ENCODE results near the gene TBC1D22B. TPM values are rescaled to one million over a fixed set of nuclear protein-coding genes. Genes with fewer than 3 reads are reported as not detected.

TBC1D22B gene
- total RNA-seq, 1 experiment from 2014 or later = 11.8 TPM

GRCh38 chr6:37353761-37354525, 96.4 kb downstream of the TBC1D22B start, which contains the start of gene RNF8:
Gene RNF8, plus strand, starts transcription at chr6:37353983. Its CDS starts 182 bp downstream, at chr6:37354165.
- Mint-ChIP-seq H3K27me3 (ENCODE audit: insufficient read depth, unreplicated experiment) (no peaks in the 10 kb centered on the region), H3K4me1 (ENCODE audit: low read depth, unreplicated experiment) (peaks cover 16% of the 10 kb centered on the region), H3K4me3 (ENCODE audit: unreplicated experiment) (peak within 1 kb of the TSS; percentile 84), H3K9me3 (ENCODE audit: unreplicated experiment) (no peaks in the 10 kb centered on the region), H3K36me3 (ENCODE audit: insufficient read depth, unreplicated experiment) (peaks cover 11% of the 10 kb centered on the region), H3K27ac (ENCODE audit: unreplicated experiment) (peak within 1 kb of the TSS; percentile 88)
- Histone ChIP-seq H3K4me1 (peaks cover 8% of the 10 kb centered on the region; the same call in 1 of the 2 replicates), H3K4me3 (ENCODE audit: low read depth, low read length) (peak within 1 kb of the TSS; percentile 91), H3K36me3 (ENCODE audit: control insufficient read depth, insufficient read depth, low read length) (no peaks in the 10 kb centered on the region), H3K27me3 (replicated peaks; ENCODE audit: control insufficient read depth, insufficient read depth, low read length) (no peaks in the 10 kb centered on the region), H3K9me3 (no peaks in the 10 kb centered on the region)
- no TSS peak for BruUV-seq (replicated peaks)
- no peak for TF ChIP-seq CTCF (IDR thresholded peaks at IDR 0.05; ENCODE audit: insufficient read depth in 1 of 2, low read depth in 1 of 2, low read length in 1 of 2, severe bottlenecking in 1 of 2, unreplicated experiment in 1 of 2)
- peak; percentile 90 to 93 for DNase-seq
- POLR2A ChIA-PET = interaction anchor here (0.6 kb wide), 1 partner anchor 1349 kb away, joined by 3 read pairs; no protein-coding TSS in a partner anchor
- intact Hi-C loops (cut with micrococcal nuclease; ENCODE audit: unreplicated experiment) = no loop called here
- CTCF ChIA-PET = interaction anchor here (0.6 to 1.2 kb wide), 3 partner anchors 28 to 700 kb away, joined by 3 to 7 read pairs (median 6); no protein-coding TSS in a partner anchor

- peaks cover 11% of the 10 kb centered on the region for H3K36me3 Mint-ChIP-seq (ENCODE audit: insufficient read depth, unreplicated experiment)
- peaks cover 16% of the 10 kb centered on the region for H3K4me1 Mint-ChIP-seq (ENCODE audit: low read depth, unreplicated experiment)
- DNase-seq = peak in 1 of 2 experiments; percentile 13
- H3K9me3 ChIP-seq = no peaks in the 10 kb centered on the region
- no peak for TF ChIP-seq CTCF (IDR thresholded peaks at IDR 0.05; ENCODE audit: insufficient read depth in 1 of 2, low read depth in 1 of 2, low read length in 1 of 2, severe bottlenecking in 1 of 2, unreplicated experiment in 1 of 2)
- POLR2A ChIA-PET = no interaction called here
- H3K4me3 ChIP-seq (ENCODE audit: low read depth, low read length) = peak overlapping the region; percentile 91
- intact Hi-C loops (cut with micrococcal nuclease; ENCODE audit: unreplicated experiment) = no loop called here
- no peaks in the 10 kb centered on the region for H3K36me3 ChIP-seq (ENCODE audit: control insufficient read depth, insufficient read depth, low read length)
- H3K4me3 Mint-ChIP-seq (ENCODE audit: unreplicated experiment) = peak overlapping the region; percentile 84
- H3K9me3 Mint-ChIP-seq (ENCODE audit: unreplicated experiment) = no peaks in the 10 kb centered on the region
- peak overlapping the region; percentile 88 for H3K27ac Mint-ChIP-seq (ENCODE audit: unreplicated experiment)
- H3K27me3 ChIP-seq (replicated peaks; ENCODE audit: control insufficient read depth, insufficient read depth, low read length) = no peaks in the 10 kb centered on the region
- CTCF ChIA-PET = interaction anchor here (0.7 to 1.2 kb wide), 2 partner anchors 29 to 700 kb away, joined by 6 to 7 read pairs; no protein-coding TSS in a partner anchor
- H3K4me1 ChIP-seq = peaks cover 8% of the 10 kb centered on the region; the same call in 1 of the 2 replicates
- BruUV-seq (replicated peaks) = no TSS peak
- no peaks in the 10 kb centered on the region for H3K27me3 Mint-ChIP-seq (ENCODE audit: insufficient read depth, unreplicated experiment)
Observed at GRCh38 chr6:37354526-37355384, 97.2 kb downstream of the TBC1D22B start.

- intact Hi-C loops (cut with micrococcal nuclease; ENCODE audit: unreplicated experiment) = no loop called here
- no peak for TF ChIP-seq CTCF (IDR thresholded peaks at IDR 0.05; ENCODE audit: insufficient read depth in 1 of 2, low read depth in 1 of 2, low read length in 1 of 2, severe bottlenecking in 1 of 2, unreplicated experiment in 1 of 2)
- ChIA-PET POLR2A (no interaction called here), CTCF (no interaction called here)
- H3K27me3 Mint-ChIP-seq (ENCODE audit: insufficient read depth, unreplicated experiment) = no peaks in the 10 kb centered on the region
- no peak overlapping the region for H3K4me3 ChIP-seq (ENCODE audit: low read depth, low read length)
- no peaks in the 10 kb centered on the region for H3K9me3 Mint-ChIP-seq (ENCODE audit: unreplicated experiment)
- H3K27ac Mint-ChIP-seq (ENCODE audit: unreplicated experiment) = no peak overlapping the region
- peaks cover 16% of the 10 kb centered on the region for H3K4me1 Mint-ChIP-seq (ENCODE audit: low read depth, unreplicated experiment)
- H3K27me3 ChIP-seq (replicated peaks; ENCODE audit: control insufficient read depth, insufficient read depth, low read length) = no peaks in the 10 kb centered on the region
- no peaks in the 10 kb centered on the region for H3K36me3 ChIP-seq (ENCODE audit: control insufficient read depth, insufficient read depth, low read length)
- H3K4me1 ChIP-seq = peaks cover 8% of the 10 kb centered on the region; the same call in 1 of the 2 replicates
- H3K4me3 Mint-ChIP-seq (ENCODE audit: unreplicated experiment) = no peak overlapping the region
- H3K9me3 ChIP-seq = no peaks in the 10 kb centered on the region
- DNase-seq = no peak
- peaks cover 11% of the 10 kb centered on the region for H3K36me3 Mint-ChIP-seq (ENCODE audit: insufficient read depth, unreplicated experiment)
- no TSS peak for BruUV-seq (replicated peaks)
Observed at GRCh38 chr6:37357288-37357687, 99.7 kb downstream of the TBC1D22B start.

All from Caco-2 (cell line).